Stimulated activated CD8-positive, alpha-beta memory T cell treated with anti-CD3 and anti-CD28 coated beads, Interleukin-12 subunit alpha, Interleukin-12 subunit beta, amount 100 ng/mL, for 4 hours (primary cell): ENCODE results near the gene GAA.
"Not testable (repeated sequence)": the region's sequence is repeated elsewhere in the genome, so short reads cannot be mapped to it uniquely, and the experiment has no call there.

Experiments used
- DNase-seq: peaks from one replicate; pipeline ENCODE4 v3.0.0-alpha.2; 2020; ENCODE audit warnings: low read depth

Gene GAA

GRCh38 chr17:80083136-80083661 lies 18.2 kb upstream of the GAA start:
- no peak for DNase-seq

GRCh38 chr17:80084773-80085172 lies 16.6 kb upstream of the GAA start:
- no peak for DNase-seq

- DNase-seq, result no peak
Observed at GRCh38 chr17:80086081-80086480, 15.3 kb upstream of the GAA start.

GRCh38 chr17:80086616-80087015 lies 14.8 kb upstream of the GAA start:
- no peak for DNase-seq

GRCh38 chr17:80087346-80088265 lies 13.8 kb upstream of the GAA start:
- DNase-seq, result no peak

GRCh38 chr17:80089762-80090161 lies 11.6 kb upstream of the GAA start:
- DNase-seq, result no peak

GRCh38 chr17:80090164-80090563 lies 11.2 kb upstream of the GAA start:
- not testable (repeated sequence) for DNase-seq

GRCh38 chr17:80091376-80091775 lies 10.0 kb upstream of the GAA start:
- DNase-seq, result no peak

- no peak for DNase-seq
Observed at GRCh38 chr17:80092959-80093358, 8.4 kb upstream of the GAA start.

GRCh38 chr17:80095038-80095843 lies 6.1 kb upstream of the GAA start:
- DNase-seq, result no peak

- no peak for DNase-seq
Observed at GRCh38 chr17:80095844-80096475, 5.4 kb upstream of the GAA start.

GRCh38 chr17:80096561-80097021 lies 4.8 kb upstream of the GAA start:
- DNase-seq, result no peak

GRCh38 chr17:80097127-80097621 lies 4.2 kb upstream of the GAA start:
- no peak for DNase-seq

GRCh38 chr17:80097844-80098691 lies 3.3 kb upstream of the GAA start:
- no peak for DNase-seq

GRCh38 chr17:80099291-80100034 lies 1.9 kb upstream of the GAA start:
- DNase-seq, result no peak

GRCh38 chr17:80100035-80100323 lies 1.4 kb upstream of the GAA start:
- no peak for DNase-seq

GRCh38 chr17:80101946-80102663 lies 724 bp downstream of the GAA start:
- DNase-seq, result no peak

- DNase-seq, result no peak
Observed at GRCh38 chr17:80102664-80103448, 1.5 kb downstream of the GAA start.

GRCh38 chr17:80103449-80104085 lies 2.2 kb downstream of the GAA start:
- no peak for DNase-seq
